Panc1 (cell line): ENCODE data around the gene GP2.
"Not testable (repeated sequence)": the region's sequence is repeated elsewhere in the genome, so short reads cannot be mapped to it uniquely, and the experiment has no call there.

Source experiments
- CTCF ChIP-seq: fragments of 450-650 bp; IDR thresholded peaks from 2 replicates; pipeline ENCODE4 v1.5.1; 2017; ENCODE audit warnings: mild to moderate bottlenecking
- TF ChIP-seq, protein P1 (sequence below), 2 experiments: IDR thresholded peaks; 2 replicates each; pipeline ENCODE4 v1.6.1; 2011 to 2012; ENCODE audit warnings: low read depth in 2 of 2, control low read depth in 1 of 2, low read length in 1 of 2, mild to moderate bottlenecking in 1 of 2, moderate library complexity in 1 of 2; ENCODE audit not compliant: insufficient read depth in 1 of 2

DNA sequence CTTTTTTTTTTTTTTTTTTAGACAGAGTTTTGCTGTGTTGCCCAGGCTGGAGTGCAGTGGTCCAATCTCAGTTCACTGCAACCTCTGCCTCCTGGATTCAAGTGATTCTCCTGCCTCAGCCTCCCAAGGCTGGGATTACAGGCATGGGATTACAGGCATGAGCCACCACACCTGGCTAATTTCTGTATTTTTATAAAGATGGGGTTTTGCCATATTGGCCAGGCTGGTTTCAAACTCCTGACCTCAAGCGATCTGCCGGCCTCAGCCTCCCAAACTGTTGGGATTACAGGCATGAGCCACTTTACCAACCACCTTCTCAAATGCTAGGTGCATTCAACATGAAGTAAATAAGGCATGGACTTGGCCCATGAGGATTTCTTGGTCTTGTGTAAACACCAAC, 6.3 kb downstream of the GP2 start:
- not testable (repeated sequence) for TF ChIP-seq CTCF
- TF ChIP-seq, protein P1, sequence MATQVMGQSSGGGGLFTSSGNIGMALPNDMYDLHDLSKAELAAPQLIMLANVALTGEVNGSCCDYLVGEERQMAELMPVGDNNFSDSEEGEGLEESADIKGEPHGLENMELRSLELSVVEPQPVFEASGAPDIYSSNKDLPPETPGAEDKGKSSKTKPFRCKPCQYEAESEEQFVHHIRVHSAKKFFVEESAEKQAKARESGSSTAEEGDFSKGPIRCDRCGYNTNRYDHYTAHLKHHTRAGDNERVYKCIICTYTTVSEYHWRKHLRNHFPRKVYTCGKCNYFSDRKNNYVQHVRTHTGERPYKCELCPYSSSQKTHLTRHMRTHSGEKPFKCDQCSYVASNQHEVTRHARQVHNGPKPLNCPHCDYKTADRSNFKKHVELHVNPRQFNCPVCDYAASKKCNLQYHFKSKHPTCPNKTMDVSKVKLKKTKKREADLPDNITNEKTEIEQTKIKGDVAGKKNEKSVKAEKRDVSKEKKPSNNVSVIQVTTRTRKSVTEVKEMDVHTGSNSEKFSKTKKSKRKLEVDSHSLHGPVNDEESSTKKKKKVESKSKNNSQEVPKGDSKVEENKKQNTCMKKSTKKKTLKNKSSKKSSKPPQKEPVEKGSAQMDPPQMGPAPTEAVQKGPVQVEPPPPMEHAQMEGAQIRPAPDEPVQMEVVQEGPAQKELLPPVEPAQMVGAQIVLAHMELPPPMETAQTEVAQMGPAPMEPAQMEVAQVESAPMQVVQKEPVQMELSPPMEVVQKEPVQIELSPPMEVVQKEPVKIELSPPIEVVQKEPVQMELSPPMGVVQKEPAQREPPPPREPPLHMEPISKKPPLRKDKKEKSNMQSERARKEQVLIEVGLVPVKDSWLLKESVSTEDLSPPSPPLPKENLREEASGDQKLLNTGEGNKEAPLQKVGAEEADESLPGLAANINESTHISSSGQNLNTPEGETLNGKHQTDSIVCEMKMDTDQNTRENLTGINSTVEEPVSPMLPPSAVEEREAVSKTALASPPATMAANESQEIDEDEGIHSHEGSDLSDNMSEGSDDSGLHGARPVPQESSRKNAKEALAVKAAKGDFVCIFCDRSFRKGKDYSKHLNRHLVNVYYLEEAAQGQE (IDR thresholded peaks at IDR 0.05; ENCODE audit: insufficient read depth in 1 of 2, low read depth in 2 of 2, low read length in 1 of 2) = not testable (repeated sequence)
